ENCODE results near the gene SYS1. TPM values are rescaled to one million over a fixed set of nuclear protein-coding genes. Genes with fewer than 3 reads are reported as not detected.
A peak's percentile ranks its signal among the peaks of the same experiment; 100 is the strongest.

The SYS1 gene
- total RNA-seq, 1 donor from 2014 or later: 23.4 TPM

DNA sequence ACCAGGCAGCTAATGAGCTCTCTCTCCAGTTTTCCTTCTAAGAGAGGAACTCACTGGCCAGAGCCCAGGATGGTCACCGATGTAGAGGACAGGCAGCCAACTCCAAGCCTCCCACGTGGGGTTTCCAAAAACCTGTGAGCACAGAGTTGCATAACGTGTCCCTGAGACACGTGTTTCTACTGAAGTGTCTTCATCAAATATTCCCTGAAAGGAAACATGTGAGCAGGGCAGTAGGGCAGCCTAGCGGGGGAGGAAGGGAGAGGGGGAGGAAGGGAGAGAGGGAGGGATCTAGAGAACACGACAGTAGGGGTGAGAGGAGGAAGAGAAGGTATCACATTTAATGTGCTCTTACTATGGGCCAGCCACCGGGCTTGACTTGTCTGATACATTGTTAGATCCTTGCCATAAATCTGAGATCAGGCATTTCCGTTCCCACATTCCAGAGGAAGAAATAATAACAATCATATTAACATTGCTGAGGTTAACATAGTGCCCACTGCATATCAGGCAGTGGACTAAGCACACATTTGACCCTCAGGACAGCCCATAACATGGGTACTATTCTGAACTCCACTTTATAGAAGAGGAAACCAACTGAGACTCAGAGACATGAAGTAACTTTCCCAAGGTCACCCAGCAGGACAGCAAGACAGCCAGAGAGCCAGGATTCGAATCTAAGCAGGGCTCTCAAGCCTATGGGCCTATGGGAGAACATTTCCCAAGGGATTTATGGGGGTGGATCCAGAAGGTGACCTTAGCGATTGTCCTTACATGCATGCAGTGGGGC, 4.5 kb upstream of the SYS1 start:
- peak; percentile 68 for DNase-seq

- no peak for DNase-seq
Measured at GRCh38 chr20:45359069-45359405, 3.9 kb upstream of the SYS1 start.

- no peak for DNase-seq
Measured at GRCh38 chr20:45359406-45360148, 3.4 kb upstream of the SYS1 start.

GRCh38 chr20:45361793-45362192, 1.2 kb upstream of the SYS1 start:
- no peak for DNase-seq

- DNase-seq: no peak
Measured at GRCh38 chr20:45363611-45364492, 896 bp downstream of the SYS1 start.

DNA sequence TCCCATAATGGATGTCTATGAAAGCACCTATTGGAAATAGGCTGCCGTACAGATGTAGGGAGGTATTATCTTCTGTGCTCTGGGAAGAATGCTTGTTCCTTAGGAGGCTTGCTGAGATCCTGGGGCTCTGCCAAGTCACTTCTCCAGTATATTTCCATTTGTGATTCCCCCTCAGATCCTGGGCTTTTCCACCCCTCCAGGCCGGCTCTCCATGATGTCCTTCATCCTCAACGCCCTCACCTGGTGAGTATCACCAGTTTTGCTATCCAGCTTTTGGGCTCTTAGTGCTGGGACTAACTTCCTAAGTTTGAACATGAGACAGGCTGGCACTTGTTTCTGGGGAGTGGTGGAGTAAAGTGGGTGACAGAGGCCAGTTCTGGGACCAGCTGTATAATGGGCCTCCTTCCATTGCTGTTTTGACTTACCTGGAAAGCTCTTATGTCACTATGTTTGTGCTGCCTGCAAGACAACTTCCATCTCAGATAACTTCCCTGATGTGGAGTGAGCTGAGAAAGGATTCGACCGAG, 2.6 kb downstream of the SYS1 start:
- no peak for DNase-seq

- no peak for DNase-seq
Measured at GRCh38 chr20:45366192-45366591, 3.2 kb downstream of the SYS1 start.

DNA sequence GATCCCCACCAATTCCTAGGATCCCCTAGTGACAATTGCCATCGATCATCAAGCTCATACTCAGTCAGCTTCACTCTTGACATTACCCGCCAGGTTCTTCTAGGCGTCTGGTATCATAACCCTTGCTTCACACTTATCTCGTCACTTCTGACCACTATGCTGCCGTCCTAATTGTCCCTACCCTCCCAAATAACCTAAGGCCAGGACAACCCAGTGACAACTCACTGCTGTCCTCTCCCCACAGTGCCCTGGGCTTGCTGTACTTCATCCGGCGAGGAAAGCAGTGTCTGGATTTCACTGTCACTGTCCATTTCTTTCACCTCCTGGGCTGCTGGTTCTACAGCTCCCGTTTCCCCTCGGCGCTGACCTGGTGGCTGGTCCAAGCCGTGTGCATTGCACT, 3.7 kb downstream of the SYS1 start:
- DNase-seq: no peak

DNA sequence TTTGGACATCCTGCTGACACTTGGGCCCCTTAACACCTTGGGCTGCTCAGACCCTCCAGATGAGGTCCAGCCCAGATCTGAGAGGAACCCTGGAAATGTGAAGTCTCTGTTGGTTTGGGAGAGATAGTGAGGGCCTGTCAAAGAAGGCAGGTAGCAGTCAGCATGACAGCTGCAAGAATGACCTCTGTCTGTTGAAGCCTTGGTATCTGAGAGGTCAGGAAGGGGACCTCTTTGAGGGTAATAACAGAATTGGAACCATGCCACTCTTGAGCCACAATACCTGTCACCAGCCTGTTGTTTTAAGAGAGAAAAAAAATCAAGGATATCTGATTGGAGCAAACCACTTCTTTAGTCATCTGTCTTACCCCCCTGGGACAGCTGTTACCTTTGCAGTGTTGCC, 4.2 kb downstream of the SYS1 start:
- no peak for DNase-seq

- no peak for DNase-seq
Measured at GRCh38 chr20:45368221-45368980, 5.4 kb downstream of the SYS1 start.

DNA sequence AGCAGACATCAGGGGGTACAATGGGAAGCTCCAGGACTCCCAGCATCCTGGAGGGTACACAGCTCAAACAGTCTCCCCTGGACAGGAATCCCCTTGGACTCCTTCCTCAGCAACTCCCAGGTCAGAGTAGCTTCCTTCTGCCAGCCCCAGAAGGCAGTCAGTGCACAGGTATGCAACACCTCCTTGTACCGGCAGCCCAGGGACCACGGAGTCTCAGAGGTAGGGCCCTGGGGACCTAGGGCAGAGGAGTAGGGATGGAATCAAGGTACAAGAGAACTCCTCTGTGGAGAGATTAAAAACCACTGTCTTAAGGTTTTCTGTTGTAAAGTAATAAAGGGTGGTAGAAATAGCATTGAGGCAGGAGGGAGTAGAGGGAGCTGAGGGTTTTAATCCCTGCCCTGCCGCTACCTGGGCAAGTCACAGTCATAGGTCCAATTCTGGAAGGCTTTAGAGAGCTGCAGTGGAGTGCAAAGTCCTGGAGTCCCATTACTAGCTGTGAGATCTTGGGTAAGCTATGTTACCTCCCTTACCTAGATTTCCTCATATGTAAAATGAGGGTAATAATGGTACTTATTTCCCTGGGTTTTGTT, 7.7 kb downstream of the SYS1 start:
- DNase-seq: no peak

DNA sequence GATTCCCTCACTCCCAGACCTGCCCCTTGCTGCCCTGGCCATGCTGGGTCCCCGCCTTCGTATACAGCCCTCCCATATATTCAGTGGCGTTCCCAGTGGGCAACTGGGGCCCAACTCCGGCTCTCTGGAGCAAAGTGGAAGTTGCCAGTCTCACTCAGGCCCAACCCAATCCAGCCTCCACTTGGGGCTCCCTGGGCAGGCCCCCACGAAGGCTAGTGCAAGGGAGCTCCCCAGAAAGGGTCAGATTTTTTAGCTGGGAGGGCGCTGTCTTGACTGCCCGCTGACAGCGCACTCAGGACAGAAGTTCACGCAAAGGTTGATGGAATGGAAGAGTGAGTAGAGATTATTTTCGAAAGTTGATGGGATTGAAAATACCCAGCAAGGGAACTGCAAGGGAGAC, 9.3 kb downstream of the SYS1 start:
- no peak for DNase-seq

GRCh38 chr20:45372646-45373352, 9.8 kb downstream of the SYS1 start:
- peak; percentile 43 for DNase-seq

DNA sequence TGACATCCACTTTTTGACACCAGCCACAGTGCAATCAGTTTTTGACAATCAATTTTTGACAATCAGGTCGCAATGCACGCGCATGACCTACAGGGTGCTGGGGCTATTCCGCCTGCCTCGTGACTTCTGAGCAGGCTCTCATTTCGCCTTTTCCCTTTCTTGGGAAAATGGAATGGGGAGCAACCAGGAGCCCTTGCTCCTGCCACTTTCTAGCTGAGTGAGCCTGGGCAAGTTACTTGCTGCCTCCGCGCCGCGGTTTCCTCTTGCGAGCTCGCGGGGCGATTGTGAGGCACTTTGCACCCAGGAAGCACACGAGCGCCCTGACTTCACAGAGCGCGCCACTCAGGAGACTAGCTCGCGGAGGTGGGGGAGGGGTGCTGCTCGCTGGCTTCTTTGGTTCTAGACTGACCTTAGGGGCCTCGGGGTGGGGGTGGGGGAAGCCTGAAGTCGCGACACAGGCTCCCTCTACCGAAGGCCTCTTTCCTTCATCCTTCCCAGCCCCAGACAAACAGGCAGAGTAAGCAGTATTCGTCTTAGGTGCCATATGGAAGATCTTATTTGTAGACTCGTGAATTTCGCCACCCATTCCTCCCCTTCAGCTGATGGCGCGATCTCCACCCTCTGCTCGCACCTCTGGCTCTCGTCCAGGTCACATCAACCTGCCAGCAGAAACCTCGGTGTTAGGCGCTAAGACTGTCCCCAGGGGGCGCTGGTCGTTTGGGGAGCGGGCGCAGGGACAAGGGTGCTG, 10.6 kb downstream of the SYS1 start:
- DNase-seq: peak; percentile 74

- DNase-seq: no peak
Measured at GRCh38 chr20:45374101-45374467, 11.1 kb downstream of the SYS1 start.

DNA sequence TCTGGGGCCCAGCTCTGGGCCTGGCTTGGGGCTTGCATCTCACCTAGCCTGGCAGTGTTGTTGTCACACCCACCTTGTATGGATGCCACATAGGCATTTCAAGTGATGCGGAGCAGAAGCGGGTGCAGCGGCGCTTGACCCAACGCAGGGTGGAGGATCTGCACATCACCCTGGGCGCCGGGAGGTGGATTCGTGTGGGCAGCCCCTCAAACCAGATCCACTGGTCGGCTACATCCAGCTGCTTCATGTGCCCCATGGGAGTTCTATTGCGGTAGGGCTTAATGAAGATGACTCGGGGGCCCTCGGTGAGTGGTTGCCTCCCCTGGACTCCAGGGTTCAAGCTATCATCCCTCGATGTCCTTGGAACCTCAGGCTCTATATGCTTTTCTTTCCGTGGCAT, 12.0 kb downstream of the SYS1 start:
- DNase-seq: no peak

DNA sequence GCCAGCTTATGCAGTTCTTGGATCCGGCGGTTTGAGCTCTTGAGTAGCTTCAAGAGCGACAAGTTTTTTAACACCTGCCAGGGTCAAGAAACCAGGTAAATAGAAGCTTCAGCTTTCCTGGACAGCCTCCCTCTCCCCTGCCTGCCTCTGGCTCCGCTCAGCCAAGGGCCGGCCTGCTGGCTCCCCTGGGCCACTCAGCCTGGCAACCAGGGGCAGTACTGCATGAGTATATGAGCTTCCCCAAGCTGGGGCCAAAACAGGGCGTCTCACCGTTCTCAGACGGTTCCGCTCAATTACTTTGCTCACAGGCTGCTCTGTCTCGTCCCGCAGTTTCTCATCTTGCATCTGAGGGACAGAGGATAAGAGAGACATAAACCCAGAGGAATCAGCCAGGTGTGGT, 14.3 kb downstream of the SYS1 start:
- no peak for DNase-seq

DNA sequence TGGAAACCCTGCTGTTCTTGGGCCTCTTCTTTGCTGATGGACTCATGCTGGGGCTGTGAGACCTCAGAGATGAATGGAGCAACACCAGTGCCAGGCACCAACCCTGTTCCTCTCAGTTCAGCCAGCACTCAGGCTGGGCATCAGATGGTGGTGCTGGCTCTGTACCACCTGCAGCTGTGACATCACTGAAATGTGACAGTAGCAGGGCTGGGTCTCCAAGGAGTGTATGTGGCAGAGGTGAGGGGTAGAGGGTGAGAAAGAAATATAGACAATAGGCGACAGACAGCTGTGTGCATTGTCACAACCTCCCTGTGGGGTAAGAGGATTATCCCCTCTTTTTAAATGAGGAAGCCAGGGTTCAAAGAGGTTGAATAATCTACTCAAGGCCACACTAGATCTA, 15.2 kb downstream of the SYS1 start, which contains the start of gene TP53TG5:
Gene TP53TG5, minus strand, starts transcription at position 135 of the 400 bp plus-strand sequence. Its CDS starts 89 bp downstream, at position 46.
- DNase-seq: peak; percentile 51

- DNase-seq: no peak
Measured at GRCh38 chr20:45387274-45387673, 24.3 kb downstream of the SYS1 start.

- DNase-seq: no peak
Measured at GRCh38 chr20:45390931-45391330, 28.0 kb downstream of the SYS1 start.
